ENCODE data around the gene TMEM219. TPM values are rescaled to one million over a fixed set of nuclear protein-coding genes. Genes with fewer than 3 reads are reported as not detected.

TMEM219 gene
- total and polyA plus RNA-seq, 2 of the 8 experiments (the other 6 are each of a cell fraction or from before 2014, with no cell fraction given) = 60.2 to 116 TPM

- no peak for TF ChIP-seq CTCF (IDR thresholded peaks at IDR 0.05; ENCODE audit: control extremely low read depth in 1 of 3, insufficient read depth in 1 of 3, low read depth in 1 of 3, low read length in 3 of 3)
- TF ChIP-seq EGR1 (IDR thresholded peaks at IDR 0.05; ENCODE audit: borderline replicate concordance, low read depth, low read length) = no peak
- TF ChIP-seq ASH2L (IDR thresholded peaks at IDR 0.05; ENCODE audit: low read length) = no peak
- no peak for TF ChIP-seq NANOG (IDR thresholded peaks at IDR 0.05; ENCODE audit: insufficient read depth, low read depth, low read length, poor library complexity, severe bottlenecking)
- TF ChIP-seq BCL11A (IDR thresholded peaks at IDR 0.05; ENCODE audit: low read depth in 2 of 2, low read length in 2 of 2) = no peak
Measured at GRCh38 chr16:29912087-29912486, 49.8 kb upstream of the TMEM219 start (continued).

All from H1 (cell line).